GM12878 (cell line): ENCODE results near the gene ANKRD17. TPM values are rescaled to one million over a fixed set of nuclear protein-coding genes. Genes with fewer than 3 reads are reported as not detected.

Experiments
- GATAD2B ChIP-seq: fragments of 450-650 bp; conservative IDR thresholded peaks from 2 replicates; pipeline ENCODE4 v1.6.1; 2017; ENCODE audit warnings: low read depth, mild to moderate bottlenecking, moderate library complexity
- LARP7 ChIP-seq: fragments of 450-650 bp; IDR thresholded peaks from 2 replicates; pipeline ENCODE4 v1.6.1; 2017; ENCODE audit warnings: mild to moderate bottlenecking
- MEF2B ChIP-seq: fragments of 450-650 bp; IDR thresholded peaks from 2 replicates; pipeline ENCODE4 v1.6.1; 2018; ENCODE audit warnings: mild to moderate bottlenecking, moderate library complexity; ENCODE audit not compliant: partially characterized antibody, poor library complexity, severe bottlenecking
- MTA2 ChIP-seq: fragments of 450-650 bp; IDR thresholded peaks from 2 replicates; pipeline ENCODE4 v1.6.1; 2016; ENCODE audit warnings: low read depth, mild to moderate bottlenecking, moderate library complexity
- POU2F2 ChIP-seq: IDR thresholded peaks from 3 replicates; pipeline ENCODE4 v1.6.1; 2011; ENCODE audit warnings: low read depth, mild to moderate bottlenecking, low read length, borderline replicate concordance
- WRNIP1 ChIP-seq: IDR thresholded peaks from 2 replicates; pipeline ENCODE4 v1.6.1; 2011; ENCODE audit warnings: low read depth, low read length, improper control_type of control experiment, borderline replicate concordance
- YY1 ChIP-seq: IDR thresholded peaks from 2 replicates; pipeline ENCODE4 v1.6.1; 2011; ENCODE audit warnings: low read depth, mild to moderate bottlenecking, low read length
- ZNF24 ChIP-seq: fragments of 450-650 bp; IDR thresholded peaks from 2 replicates; pipeline ENCODE4 v1.6.1; 2017; ENCODE audit warnings: antibody characterized with exemption, mild to moderate bottlenecking
- polyA plus RNA-seq, 11 experiments: library from polyadenylated mRNA; depleted of rRNA in 4 of 11; unstranded in 6 of 11; stranded (reverse) in 5 of 11; fragments of >200 nt; fragmentation: Nextera tagmentation in 4 of 11; fragmentation: Illumina TruSeq in 1 of 11; extraction: Ambion mirVana in 4 of 11; extraction: Trizol in 1 of 11; gene quantifications; 1 replicate in 1 of 11; 2 replicates in 10 of 11; pipeline versions ENCODE4 v1.2.1 to v1.2.3, GENCODE V29; 2011 to 2016; ENCODE audit warnings: inconsistent platforms in 2 of 11, missing spikeins in 2 of 11, low read depth in 1 of 11
- total RNA-seq, 4 experiments: library from RNA; depleted of rRNA in 3 of 4; stranded (reverse); fragments of >200 nt in 3 of 4; fragmentation: Illumina TruSeq in 1 of 4; extraction: Trizol in 1 of 4; gene quantifications; 2 replicates each; pipeline versions ENCODE4 v1.2.1 to v1.2.3, GENCODE V29; 2013 to 2021
- TF ChIP-seq, protein P1 (sequence below), 3 experiments: IDR thresholded peaks in 2 of 3; conservative IDR thresholded peaks in 1 of 3; 2 replicates each; pipeline ENCODE4 v1.5.1; 2011; ENCODE audit warnings: low read depth in 3 of 3, low read length in 3 of 3, mild to moderate bottlenecking in 3 of 3, control low read depth in 2 of 3, moderate library complexity in 2 of 3, inconsistent platforms in 1 of 3, mixed read lengths in 1 of 3; ENCODE audit not compliant: control insufficient read depth in 2 of 3, insufficient read depth in 1 of 3; ENCODE audit errors: extremely low read depth in 1 of 3
- TF ChIP-seq, protein P2 (sequence below): IDR thresholded peaks from 2 replicates; pipeline ENCODE4 v1.6.1; 2012; ENCODE audit warnings: improper control_type of control experiment, low read depth, low read length; ENCODE audit not compliant: insufficient replicate concordance
- TF ChIP-seq, protein P3 (sequence below): IDR thresholded peaks from 2 replicates; pipeline ENCODE4 v1.6.1; 2011; ENCODE audit warnings: low read depth, low read length, improper control_type of control experiment, borderline replicate concordance
- TF ChIP-seq, protein P4 (sequence below): fragments of 450-650 bp; IDR thresholded peaks from 2 replicates; pipeline ENCODE4 v1.6.1; 2016; ENCODE audit warnings: mild to moderate bottlenecking, moderate library complexity, borderline replicate concordance
- TF ChIP-seq, protein P5 (sequence below): fragments of 450-650 bp; IDR thresholded peaks from 2 replicates; pipeline ENCODE4 v1.6.1; 2017; ENCODE audit warnings: mild to moderate bottlenecking

ANKRD17 gene
- total and polyA plus RNA-seq, 10 of the 15 experiments (the other 5 are each of a cell fraction or from before 2014, with no cell fraction given), result 11.7 to 46.5 (median 32.6) TPM

DNA sequence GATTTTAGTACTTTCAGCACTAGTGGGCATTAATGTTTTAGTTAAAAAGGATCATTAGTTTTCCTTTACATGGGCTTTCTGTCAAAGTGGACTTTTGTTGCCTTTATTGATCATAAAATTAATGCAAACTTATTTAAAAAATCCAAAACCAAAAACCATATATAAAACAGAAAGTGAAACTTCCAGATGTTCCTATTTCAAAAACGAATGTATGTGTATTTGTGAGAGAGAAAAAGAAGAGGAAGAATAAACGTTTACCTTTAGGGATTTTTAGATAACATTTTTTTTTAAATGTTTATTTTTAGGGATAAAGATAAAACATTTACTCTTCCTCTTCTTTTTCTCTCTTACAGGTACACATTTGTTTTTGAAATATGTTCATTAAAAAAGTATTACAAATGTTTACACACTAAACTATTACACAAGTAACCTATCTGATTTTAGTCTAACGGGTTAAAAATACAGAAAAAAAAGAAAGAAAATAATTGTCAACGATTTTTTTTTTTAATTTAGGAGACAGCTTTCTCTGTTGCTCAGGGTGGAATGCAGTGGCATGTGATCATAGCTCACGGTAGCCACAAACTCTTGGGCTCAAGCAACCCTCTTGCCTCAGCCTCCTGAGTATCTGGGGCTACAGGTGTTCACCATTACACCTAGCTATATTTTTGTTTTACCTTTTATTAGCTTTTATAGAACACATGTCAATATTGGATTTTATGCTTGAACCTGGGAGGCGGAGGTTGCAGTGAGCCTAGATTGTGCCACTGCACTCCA lies 172.3 kb downstream of the ANKRD17 start (continued):
- TF ChIP-seq MEF2B (no peak), POU2F2 (no peak), YY1 (no peak), ZNF24 (no peak), GATAD2B (no peak), MTA2 (no peak), WRNIP1 (no peak), LARP7 (no peak)
- TF ChIP-seq, protein P1, sequence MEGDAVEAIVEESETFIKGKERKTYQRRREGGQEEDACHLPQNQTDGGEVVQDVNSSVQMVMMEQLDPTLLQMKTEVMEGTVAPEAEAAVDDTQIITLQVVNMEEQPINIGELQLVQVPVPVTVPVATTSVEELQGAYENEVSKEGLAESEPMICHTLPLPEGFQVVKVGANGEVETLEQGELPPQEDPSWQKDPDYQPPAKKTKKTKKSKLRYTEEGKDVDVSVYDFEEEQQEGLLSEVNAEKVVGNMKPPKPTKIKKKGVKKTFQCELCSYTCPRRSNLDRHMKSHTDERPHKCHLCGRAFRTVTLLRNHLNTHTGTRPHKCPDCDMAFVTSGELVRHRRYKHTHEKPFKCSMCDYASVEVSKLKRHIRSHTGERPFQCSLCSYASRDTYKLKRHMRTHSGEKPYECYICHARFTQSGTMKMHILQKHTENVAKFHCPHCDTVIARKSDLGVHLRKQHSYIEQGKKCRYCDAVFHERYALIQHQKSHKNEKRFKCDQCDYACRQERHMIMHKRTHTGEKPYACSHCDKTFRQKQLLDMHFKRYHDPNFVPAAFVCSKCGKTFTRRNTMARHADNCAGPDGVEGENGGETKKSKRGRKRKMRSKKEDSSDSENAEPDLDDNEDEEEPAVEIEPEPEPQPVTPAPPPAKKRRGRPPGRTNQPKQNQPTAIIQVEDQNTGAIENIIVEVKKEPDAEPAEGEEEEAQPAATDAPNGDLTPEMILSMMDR (IDR thresholded peaks at IDR 0.05 in 2 of 3, conservative IDR thresholded peaks at IDR 0.05 in 1 of 3; ENCODE audit: control insufficient read depth in 2 of 3, extremely low read depth in 1 of 3, insufficient read depth in 1 of 3, low read depth in 3 of 3, low read length in 3 of 3), result no peak
- TF ChIP-seq, protein P2, sequence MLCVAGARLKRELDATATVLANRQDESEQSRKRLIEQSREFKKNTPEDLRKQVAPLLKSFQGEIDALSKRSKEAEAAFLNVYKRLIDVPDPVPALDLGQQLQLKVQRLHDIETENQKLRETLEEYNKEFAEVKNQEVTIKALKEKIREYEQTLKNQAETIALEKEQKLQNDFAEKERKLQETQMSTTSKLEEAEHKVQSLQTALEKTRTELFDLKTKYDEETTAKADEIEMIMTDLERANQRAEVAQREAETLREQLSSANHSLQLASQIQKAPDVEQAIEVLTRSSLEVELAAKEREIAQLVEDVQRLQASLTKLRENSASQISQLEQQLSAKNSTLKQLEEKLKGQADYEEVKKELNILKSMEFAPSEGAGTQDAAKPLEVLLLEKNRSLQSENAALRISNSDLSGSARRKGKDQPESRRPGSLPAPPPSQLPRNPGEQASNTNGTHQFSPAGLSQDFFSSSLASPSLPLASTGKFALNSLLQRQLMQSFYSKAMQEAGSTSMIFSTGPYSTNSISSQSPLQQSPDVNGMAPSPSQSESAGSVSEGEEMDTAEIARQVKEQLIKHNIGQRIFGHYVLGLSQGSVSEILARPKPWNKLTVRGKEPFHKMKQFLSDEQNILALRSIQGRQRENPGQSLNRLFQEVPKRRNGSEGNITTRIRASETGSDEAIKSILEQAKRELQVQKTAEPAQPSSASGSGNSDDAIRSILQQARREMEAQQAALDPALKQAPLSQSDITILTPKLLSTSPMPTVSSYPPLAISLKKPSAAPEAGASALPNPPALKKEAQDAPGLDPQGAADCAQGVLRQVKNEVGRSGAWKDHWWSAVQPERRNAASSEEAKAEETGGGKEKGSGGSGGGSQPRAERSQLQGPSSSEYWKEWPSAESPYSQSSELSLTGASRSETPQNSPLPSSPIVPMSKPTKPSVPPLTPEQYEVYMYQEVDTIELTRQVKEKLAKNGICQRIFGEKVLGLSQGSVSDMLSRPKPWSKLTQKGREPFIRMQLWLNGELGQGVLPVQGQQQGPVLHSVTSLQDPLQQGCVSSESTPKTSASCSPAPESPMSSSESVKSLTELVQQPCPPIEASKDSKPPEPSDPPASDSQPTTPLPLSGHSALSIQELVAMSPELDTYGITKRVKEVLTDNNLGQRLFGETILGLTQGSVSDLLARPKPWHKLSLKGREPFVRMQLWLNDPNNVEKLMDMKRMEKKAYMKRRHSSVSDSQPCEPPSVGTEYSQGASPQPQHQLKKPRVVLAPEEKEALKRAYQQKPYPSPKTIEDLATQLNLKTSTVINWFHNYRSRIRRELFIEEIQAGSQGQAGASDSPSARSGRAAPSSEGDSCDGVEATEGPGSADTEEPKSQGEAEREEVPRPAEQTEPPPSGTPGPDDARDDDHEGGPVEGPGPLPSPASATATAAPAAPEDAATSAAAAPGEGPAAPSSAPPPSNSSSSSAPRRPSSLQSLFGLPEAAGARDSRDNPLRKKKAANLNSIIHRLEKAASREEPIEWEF, result no peak
- TF ChIP-seq, protein P3, sequence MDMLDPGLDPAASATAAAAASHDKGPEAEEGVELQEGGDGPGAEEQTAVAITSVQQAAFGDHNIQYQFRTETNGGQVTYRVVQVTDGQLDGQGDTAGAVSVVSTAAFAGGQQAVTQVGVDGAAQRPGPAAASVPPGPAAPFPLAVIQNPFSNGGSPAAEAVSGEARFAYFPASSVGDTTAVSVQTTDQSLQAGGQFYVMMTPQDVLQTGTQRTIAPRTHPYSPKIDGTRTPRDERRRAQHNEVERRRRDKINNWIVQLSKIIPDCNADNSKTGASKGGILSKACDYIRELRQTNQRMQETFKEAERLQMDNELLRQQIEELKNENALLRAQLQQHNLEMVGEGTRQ, result no peak
- TF ChIP-seq, protein P4, sequence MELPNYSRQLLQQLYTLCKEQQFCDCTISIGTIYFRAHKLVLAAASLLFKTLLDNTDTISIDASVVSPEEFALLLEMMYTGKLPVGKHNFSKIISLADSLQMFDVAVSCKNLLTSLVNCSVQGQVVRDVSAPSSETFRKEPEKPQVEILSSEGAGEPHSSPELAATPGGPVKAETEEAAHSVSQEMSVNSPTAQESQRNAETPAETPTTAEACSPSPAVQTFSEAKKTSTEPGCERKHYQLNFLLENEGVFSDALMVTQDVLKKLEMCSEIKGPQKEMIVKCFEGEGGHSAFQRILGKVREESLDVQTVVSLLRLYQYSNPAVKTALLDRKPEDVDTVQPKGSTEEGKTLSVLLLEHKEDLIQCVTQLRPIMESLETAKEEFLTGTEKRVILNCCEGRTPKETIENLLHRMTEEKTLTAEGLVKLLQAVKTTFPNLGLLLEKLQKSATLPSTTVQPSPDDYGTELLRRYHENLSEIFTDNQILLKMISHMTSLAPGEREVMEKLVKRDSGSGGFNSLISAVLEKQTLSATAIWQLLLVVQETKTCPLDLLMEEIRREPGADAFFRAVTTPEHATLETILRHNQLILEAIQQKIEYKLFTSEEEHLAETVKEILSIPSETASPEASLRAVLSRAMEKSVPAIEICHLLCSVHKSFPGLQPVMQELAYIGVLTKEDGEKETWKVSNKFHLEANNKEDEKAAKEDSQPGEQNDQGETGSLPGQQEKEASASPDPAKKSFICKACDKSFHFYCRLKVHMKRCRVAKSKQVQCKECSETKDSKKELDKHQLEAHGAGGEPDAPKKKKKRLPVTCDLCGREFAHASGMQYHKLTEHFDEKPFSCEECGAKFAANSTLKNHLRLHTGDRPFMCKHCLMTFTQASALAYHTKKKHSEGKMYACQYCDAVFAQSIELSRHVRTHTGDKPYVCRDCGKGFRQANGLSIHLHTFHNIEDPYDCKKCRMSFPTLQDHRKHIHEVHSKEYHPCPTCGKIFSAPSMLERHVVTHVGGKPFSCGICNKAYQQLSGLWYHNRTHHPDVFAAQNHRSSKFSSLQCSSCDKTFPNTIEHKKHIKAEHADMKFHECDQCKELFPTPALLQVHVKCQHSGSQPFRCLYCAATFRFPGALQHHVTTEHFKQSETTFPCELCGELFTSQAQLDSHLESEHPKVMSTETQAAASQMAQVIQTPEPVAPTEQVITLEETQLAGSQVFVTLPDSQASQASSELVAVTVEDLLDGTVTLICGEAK, result no peak
- TF ChIP-seq, protein P5, sequence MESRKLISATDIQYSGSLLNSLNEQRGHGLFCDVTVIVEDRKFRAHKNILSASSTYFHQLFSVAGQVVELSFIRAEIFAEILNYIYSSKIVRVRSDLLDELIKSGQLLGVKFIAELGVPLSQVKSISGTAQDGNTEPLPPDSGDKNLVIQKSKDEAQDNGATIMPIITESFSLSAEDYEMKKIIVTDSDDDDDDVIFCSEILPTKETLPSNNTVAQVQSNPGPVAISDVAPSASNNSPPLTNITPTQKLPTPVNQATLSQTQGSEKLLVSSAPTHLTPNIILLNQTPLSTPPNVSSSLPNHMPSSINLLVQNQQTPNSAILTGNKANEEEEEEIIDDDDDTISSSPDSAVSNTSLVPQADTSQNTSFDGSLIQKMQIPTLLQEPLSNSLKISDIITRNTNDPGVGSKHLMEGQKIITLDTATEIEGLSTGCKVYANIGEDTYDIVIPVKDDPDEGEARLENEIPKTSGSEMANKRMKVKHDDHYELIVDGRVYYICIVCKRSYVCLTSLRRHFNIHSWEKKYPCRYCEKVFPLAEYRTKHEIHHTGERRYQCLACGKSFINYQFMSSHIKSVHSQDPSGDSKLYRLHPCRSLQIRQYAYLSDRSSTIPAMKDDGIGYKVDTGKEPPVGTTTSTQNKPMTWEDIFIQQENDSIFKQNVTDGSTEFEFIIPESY, result no peak
